ENCODE measurements around the gene NDUFA11.

- no peak for TF ChIP-seq POLR2AphosphoS5 (IDR thresholded peaks at IDR 0.05; ENCODE audit: low read depth, low read length)
- TF ChIP-seq POLR2A (IDR thresholded peaks at IDR 0.05; ENCODE audit: low read depth, low read length) = no peak
- no peak for TF ChIP-seq TAF1 (IDR thresholded peaks at IDR 0.05; ENCODE audit: borderline replicate concordance, low read depth, low read length)
These were observed 48.8 kb upstream of the NDUFA11 start for GRCh38 chr19:5952193-5953029.

Measured in GM12892 (cell line).